ENCODE data around the gene C2orf49. TPM values are rescaled to one million over a fixed set of nuclear protein-coding genes. Genes with fewer than 3 reads are reported as not detected.

C2orf49 gene
- total RNA-seq, 1 donor from 2014 or later: 20.2 TPM

GRCh38 chr2:105378276-105378840 lies 41.0 kb downstream of the C2orf49 start:
- DNase-seq (ENCODE audit: low spot score): no peak
- intact Hi-C loops (cut with DNase I): no loop called here

DNA sequence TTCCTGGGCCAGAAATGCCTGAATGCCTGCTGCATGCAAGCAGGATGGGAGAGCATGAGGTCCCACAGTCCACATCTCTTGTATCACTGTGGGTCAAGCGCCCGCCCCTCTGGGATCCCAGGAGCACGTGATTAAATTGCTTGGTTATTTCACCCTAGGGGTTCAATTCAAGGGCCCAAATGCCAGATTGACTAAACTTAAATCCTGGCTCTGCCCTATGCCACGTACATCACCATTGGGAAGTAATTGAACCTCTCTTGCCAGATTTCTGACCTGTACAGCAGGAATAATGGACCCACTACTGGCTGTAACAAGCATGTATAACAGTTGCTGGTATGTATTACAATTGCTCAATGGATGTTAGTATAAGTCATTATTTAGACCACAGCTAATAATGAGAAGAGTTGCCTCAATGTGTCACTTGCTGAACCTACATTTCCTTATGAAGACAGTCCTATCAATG lies 41.6 kb downstream of the C2orf49 start:
- intact Hi-C loops (cut with DNase I): no loop called here
- DNase-seq (ENCODE audit: low spot score): no peak

DNA sequence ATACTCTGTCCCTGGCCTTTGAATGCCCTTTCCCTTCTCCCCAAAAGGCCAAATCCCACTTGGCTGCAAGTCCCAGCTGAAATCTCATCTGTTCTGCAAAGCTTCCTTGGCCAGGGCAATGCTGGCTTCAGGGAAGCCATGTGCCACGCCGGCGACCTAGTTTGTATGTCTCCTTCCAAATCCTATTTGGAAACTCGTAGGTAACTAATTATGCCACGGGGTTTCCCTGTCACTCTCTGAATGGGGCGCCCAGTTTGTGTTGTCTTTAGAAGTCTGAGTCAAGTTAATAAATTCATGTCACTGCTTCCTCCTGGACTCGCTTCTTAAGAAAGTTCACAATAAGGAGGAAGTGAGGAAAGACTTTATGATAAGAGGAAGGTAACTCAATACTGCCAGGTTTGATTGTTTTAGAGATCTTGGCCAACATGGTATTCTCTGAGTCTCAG lies 42.4 kb downstream of the C2orf49 start:
- no peak for DNase-seq (ENCODE audit: low spot score)
- intact Hi-C loops (cut with DNase I): no loop called here

- intact Hi-C loops (cut with DNase I): no loop called here
- no peak for DNase-seq (ENCODE audit: low spot score)
Observed at GRCh38 chr2:105380432-105381100, 43.2 kb downstream of the C2orf49 start.

DNA sequence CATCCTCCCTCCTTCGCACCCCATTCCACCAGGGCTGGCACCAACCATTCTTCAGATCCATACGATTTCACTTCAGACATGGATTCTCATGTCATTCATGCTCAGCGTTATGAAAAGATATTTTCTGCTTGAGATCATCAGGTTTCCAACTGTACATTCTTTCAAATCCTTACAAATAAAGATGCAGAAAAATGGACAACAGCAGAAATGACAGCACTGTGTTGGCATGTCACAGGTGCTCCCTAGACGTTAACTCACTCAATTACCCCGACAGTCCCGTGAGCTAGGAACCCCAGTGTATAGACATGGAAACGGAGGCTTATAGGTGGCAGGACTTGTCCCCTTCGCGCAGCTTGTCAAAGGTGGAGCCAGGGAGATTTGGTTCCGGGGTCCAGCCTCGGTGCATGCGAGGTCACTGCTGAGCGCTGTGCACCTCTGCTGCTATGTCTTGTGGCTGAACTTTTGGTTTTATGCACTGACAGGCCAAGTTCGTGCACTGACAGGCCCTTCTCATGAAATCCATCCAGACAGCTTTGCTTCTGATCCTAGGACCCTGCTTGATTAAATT lies 43.8 kb downstream of the C2orf49 start:
- intact Hi-C loops (cut with DNase I): no loop called here
- DNase-seq (ENCODE audit: low spot score): no peak

DNA sequence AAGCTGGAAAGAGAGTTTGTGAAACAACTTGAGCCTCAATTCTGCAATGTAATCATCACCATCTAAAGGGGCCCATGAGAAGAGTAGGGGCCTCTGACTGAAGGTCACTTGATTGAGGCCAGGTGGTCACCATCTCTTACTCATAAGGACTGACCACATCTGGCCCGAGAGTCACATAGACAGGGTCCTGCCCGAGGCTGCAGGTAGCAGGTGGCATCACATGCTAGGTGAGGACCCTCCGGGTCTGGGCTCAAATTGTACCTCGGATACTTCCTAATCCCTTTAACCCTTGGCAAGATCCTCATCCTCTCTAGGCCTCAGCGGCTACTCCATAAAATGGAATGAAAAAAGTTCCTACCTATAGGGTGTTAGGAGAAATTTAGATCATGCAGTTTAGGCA lies 44.8 kb downstream of the C2orf49 start:
- intact Hi-C loops (cut with DNase I): no loop called here
- no peak for DNase-seq (ENCODE audit: low spot score)

DNA sequence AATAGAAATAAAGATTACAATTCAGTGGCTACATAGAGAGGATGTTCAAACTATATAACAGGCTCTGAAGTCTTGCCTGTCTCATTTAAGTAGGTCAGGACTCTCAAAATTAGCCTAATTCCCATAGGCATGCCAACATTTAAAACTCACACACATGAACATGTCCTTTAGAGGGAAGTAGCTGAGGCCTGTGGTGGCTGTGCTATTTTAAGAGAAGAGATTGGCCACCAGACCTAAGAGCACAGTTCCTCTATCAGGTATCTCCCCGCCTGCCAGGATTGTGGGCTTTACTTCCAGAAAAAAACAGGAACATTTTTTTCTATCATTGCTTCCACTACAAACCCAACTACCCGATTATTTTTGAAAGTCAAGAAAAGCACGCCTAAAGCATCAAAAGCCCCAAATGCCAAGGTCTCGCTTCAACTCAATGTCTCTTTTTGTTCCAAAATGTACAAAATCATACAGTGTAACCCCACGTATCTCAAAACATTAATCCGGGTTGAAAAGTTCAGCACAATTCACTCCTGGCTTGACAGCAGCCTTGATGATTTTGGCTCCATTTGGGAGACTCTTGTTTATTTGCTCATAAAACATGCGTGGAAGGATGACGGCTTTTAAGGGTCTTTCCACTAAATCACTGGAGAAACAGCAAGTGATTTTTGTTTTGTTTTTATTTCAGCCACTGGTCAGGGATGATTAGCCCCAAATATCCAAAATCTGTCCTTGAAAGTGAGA lies 46.3 kb downstream of the C2orf49 start:
- intact Hi-C loops (cut with DNase I): no loop called here
- DNase-seq (ENCODE audit: low spot score): peak; percentile 47

DNA sequence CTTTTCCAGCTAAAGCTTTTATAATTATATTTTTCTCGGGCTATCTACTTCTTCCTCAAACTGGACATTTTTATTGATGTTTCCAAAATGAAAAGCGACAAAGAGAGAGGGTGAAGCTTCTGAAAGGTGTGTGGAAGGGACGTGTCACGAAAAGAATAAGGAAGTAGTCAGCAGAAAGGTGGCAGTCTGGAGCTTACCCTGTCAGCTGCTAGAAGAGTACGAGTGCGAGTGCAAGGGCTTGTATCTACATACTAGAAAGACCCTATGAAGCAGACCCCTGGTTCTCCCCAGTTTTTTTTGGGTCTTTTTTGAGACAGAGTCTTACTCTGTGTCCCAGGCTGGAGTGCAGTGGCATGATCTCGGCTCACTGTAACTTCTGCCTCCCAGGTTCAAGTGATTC lies 46.9 kb downstream of the C2orf49 start:
- DNase-seq (ENCODE audit: low spot score): peak; percentile 57
- intact Hi-C loops (cut with DNase I): no loop called here

- intact Hi-C loops (cut with DNase I): no loop called here
- DNase-seq (ENCODE audit: low spot score): peak; percentile 22
Observed at GRCh38 chr2:105384861-105385260, 47.5 kb downstream of the C2orf49 start.

GRCh38 chr2:105385731-105386540 lies 48.6 kb downstream of the C2orf49 start:
- peak; percentile 29 for DNase-seq (ENCODE audit: low spot score)
- intact Hi-C loops (cut with DNase I): no loop called here

DNA sequence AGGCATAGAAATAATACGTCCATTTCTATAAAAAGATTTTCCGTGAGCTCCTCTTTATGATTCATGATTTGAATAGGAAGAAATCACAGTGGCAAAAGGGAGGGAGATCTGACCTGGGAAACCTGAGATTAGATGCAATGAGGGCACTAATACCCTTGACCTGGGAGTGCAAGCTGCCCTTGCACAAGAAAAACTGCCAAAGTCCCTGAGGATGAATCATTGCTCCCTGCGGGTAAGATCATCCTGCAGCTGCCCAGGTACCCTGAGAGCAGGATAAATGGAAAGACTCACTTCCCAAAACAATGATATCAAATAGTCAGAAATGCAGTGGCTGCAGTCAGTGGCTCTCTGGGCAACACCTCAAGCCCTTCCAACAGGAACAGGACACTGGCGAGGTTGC lies 49.9 kb downstream of the C2orf49 start:
- intact Hi-C loops (cut with DNase I): no loop called here
- peak; percentile 12 for DNase-seq (ENCODE audit: low spot score)

DNA sequence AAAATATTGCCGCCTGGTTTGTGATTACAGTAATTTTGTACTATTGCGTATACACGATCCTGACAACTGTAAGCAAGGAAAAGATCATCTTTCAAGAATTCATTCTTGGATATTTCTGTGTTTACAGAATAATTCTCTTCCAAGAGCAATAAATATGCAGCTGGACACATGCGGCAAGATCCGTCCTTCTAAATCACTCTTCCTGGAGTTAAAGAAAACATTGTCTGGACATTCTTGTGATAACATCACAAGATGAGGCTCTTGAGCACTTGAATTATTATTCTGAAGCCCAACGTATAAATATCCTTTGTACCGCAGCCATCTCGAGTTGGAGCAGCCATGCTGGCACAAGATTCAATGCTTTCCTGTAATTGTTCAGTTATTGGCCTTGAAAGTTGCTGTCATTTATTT lies 51.6 kb downstream of the C2orf49 start:
- intact Hi-C loops (cut with DNase I): no loop called here
- DNase-seq (ENCODE audit: low spot score): peak; percentile 49

GRCh38 chr2:105390454-105390853 lies 53.1 kb downstream of the C2orf49 start:
- intact Hi-C loops (cut with DNase I): no loop called here

DNA sequence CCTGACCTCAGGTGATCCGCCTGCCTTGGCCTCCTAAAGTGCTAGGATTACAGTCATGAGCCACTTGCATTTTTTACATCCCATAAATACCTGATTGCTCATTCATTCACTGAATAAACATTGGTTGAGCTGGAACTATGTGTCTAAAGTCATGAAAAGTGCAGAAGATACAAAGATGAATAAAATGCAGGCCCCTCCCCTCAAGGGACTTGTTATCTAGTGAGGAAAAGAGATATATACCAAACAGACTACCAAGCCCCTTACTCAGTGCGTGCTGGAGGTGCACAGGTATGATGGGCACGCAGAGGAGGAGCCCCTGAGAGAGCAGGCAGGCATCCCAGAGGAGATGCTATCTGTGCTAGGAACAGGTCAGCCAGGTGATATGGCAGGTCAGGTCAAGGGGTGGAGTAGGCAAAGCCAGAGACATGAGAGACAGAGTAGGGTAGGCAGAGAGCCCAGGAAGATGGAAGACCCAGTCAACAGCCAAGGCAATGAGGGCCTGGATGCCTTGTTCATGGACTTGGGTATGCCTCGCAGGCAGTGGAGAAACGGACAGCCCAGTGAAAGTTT lies 53.8 kb downstream of the C2orf49 start:
- intact Hi-C loops (cut with DNase I): no loop called here
- peak; percentile 62 for DNase-seq (ENCODE audit: low spot score)

More at GRCh38 chr2:105390454-105390853, 53.1 kb downstream of the C2orf49 start:
- DNase-seq (ENCODE audit: low spot score): peak; percentile 43

GRCh38 chr2:105391763-105392662 lies 54.7 kb downstream of the C2orf49 start:
- peak; percentile 67 for DNase-seq (ENCODE audit: low spot score)
- intact Hi-C loops (cut with DNase I): no loop called here

DNA sequence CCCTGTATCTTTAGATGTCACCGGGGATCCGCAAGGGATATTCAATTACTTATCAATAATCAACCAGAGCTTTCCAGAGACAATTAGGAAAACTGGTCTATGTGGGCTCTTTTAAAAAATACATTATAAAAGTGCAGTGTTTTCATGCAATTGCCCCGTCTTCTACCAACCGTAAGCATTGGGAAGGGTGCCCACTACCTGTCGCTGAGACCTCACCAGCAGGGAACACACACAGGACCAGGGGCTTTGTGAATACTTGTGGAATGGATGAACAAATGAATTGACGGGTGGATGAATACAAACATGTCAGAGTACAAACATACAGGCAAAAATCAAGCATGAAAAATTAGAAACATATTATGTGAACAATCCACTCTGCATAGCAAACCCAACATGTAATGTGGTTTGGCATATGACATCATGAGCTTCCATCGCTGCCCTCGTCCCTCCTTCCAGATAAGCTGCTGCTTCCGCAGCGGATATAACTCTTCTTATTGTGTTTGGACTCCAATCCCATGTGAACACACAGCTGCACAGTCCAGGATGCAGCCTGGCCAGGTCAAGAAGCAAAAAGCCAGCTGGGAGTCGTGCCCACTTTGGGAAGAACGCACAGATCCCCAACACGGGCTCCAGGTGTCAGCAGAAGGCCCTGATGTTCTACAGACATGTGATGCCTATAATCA lies 56.2 kb downstream of the C2orf49 start:
- peak; percentile 74 for DNase-seq (ENCODE audit: low spot score)
- intact Hi-C loops (cut with DNase I): no loop called here

DNA sequence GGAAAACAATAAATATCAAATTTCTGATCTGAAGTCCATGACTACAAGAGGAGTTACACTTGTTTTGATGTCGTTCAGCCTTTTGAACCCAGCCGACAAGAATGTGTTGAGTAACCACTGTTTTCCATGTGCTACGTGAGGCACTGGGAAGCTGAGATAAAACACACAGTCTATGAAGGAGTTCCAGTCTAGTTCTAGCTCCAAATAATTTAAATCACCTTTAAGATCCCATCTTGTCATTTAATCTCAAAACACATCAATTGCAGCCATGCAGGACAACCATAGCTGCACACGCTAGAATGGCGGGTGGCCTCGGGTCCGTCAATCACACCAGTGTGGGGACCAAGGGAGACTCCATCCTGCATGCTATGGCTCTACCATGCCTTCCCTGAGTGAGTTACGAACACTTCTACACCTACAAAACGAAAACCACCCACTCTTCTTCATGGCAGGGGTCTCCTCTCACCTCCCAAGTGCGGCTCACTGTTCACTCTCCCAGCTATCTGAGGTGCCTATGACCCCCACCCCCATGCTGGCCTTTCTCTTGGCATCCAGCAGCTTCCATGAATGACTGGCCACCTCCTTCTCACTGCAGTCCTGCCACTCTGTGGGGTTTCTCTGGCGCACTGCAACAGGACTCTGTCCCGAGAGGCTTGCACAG lies 57.7 kb downstream of the C2orf49 start:
- peak; percentile 54 for DNase-seq (ENCODE audit: low spot score)
- intact Hi-C loops (cut with DNase I): loop anchor here (5.0 kb wide), 1 partner anchor 42 kb away; no protein-coding TSS in a partner anchor

All from cardiac septum (tissue), 1 donor.